GM12878 (cell line): Measurements from ENCODE around the gene RECQL5. TPM values are rescaled to one million over a fixed set of nuclear protein-coding genes. Genes with fewer than 3 reads are reported as not detected.

ENCODE experiments used
- ATF7 ChIP-seq: fragments of 450-650 bp; IDR thresholded peaks from 2 replicates; pipeline ENCODE4 v1.6.1; 2016; ENCODE audit warnings: low read depth, mild to moderate bottlenecking
- CBX5 ChIP-seq: sonication (generic); IDR thresholded peaks from 2 replicates; pipeline ENCODE4 v1.6.1; 2016; ENCODE audit warnings: low read depth, moderate library complexity, mild to moderate bottlenecking, inconsistent platforms
- CREM ChIP-seq: IDR thresholded peaks from 2 replicates; pipeline ENCODE4 v1.6.1; 2014; ENCODE audit warnings: antibody characterized with exemption, low read depth
- ETV6 ChIP-seq, 2 experiments: fragments of 450-650 bp in 1 of 2; IDR thresholded peaks in 1 of 2; conservative IDR thresholded peaks in 1 of 2; 2 replicates each; pipeline ENCODE4 v1.6.1; 2014; ENCODE audit warnings: antibody characterized with exemption in 1 of 2, borderline replicate concordance in 1 of 2, low read depth in 1 of 2, mild to moderate bottlenecking in 1 of 2, moderate library complexity in 1 of 2
- GABPA ChIP-seq: IDR thresholded peaks from 2 replicates; pipeline ENCODE4 v1.6.1; 2014; ENCODE audit warnings: antibody characterized with exemption, low read depth, mild to moderate bottlenecking, inconsistent platforms
- IRF4 ChIP-seq: IDR thresholded peaks from 2 replicates; pipeline ENCODE4 v1.6.1; 2011; ENCODE audit warnings: low read depth, low read length
- MYB ChIP-seq: fragments of 150-350 bp; IDR thresholded peaks from 2 replicates; pipeline ENCODE4 v1.6.1; 2014; ENCODE audit warnings: mild to moderate bottlenecking, low read depth, low read length, borderline replicate concordance
- NBN ChIP-seq: fragments of 450-650 bp; IDR thresholded peaks from 2 replicates; pipeline ENCODE4 v1.6.1; 2016
- NFIC ChIP-seq: IDR thresholded peaks from 2 replicates; pipeline ENCODE4 v1.6.1; 2012; ENCODE audit warnings: low read depth, mild to moderate bottlenecking, inconsistent platforms, low read length, moderate library complexity
- NR2C1 ChIP-seq: fragments of 450-650 bp; IDR thresholded peaks from 2 replicates; pipeline ENCODE4 v1.6.1; 2017; ENCODE audit warnings: antibody characterized with exemption, mild to moderate bottlenecking, moderate library complexity
- NR2C2 ChIP-seq: IDR thresholded peaks from 2 replicates; pipeline ENCODE4 v1.6.1; 2011; ENCODE audit warnings: borderline replicate concordance, low read depth; ENCODE audit not compliant: control insufficient read depth, insufficient read length
- PML ChIP-seq: IDR thresholded peaks from 2 replicates; pipeline ENCODE4 v1.6.1; 2012; ENCODE audit warnings: low read length, inconsistent platforms
- RAD21 ChIP-seq: IDR thresholded peaks from 2 replicates; pipeline ENCODE4 v1.6.1; 2011; ENCODE audit warnings: mild to moderate bottlenecking, low read depth, low read length, moderate library complexity; ENCODE audit not compliant: insufficient read depth
- RUNX3 ChIP-seq: IDR thresholded peaks from 2 replicates; pipeline ENCODE4 v1.6.1; 2012; ENCODE audit warnings: low read length, inconsistent platforms
- SRF ChIP-seq, 2 experiments: IDR thresholded peaks; 2 replicates each; pipeline ENCODE4 v1.6.1; 2011; ENCODE audit warnings: low read depth in 2 of 2, low read length in 2 of 2, mild to moderate bottlenecking in 1 of 2, moderate library complexity in 1 of 2
- SUPT20H ChIP-seq: IDR thresholded peaks from 2 replicates; pipeline ENCODE4 v1.6.1; 2011; ENCODE audit warnings: low read depth, mild to moderate bottlenecking, low read length, moderate library complexity, borderline replicate concordance; ENCODE audit not compliant: control insufficient read depth
- SUZ12 ChIP-seq: fragments of 200-600 bp; sonication (generic); IDR thresholded peaks from one replicate; pipeline ENCODE4 v1.6.1; 2018; ENCODE audit warnings: antibody characterized with exemption, mild to moderate bottlenecking; ENCODE audit not compliant: unreplicated experiment
- TARDBP ChIP-seq: IDR thresholded peaks from 2 replicates; pipeline ENCODE4 v1.6.1; 2016; ENCODE audit warnings: borderline replicate concordance
- TCF12 ChIP-seq: IDR thresholded peaks from 2 replicates; pipeline ENCODE4 v1.6.1; 2011; ENCODE audit warnings: low read depth, mild to moderate bottlenecking, low read length
- TCF3 ChIP-seq: IDR thresholded peaks from 2 replicates; pipeline ENCODE4 v1.6.1; 2012; ENCODE audit warnings: low read depth, mild to moderate bottlenecking, low read length, borderline replicate concordance; ENCODE audit not compliant: insufficient read depth
- ZBED1 ChIP-seq: IDR thresholded peaks from 2 replicates; pipeline ENCODE4 v1.6.1; 2016; ENCODE audit warnings: borderline replicate concordance
- ZZZ3 ChIP-seq: IDR thresholded peaks from 2 replicates; pipeline ENCODE4 v1.6.1; 2011; ENCODE audit warnings: low read depth; ENCODE audit not compliant: control insufficient read depth, insufficient read length
- polyA plus RNA-seq, 11 experiments: library from polyadenylated mRNA; depleted of rRNA in 4 of 11; unstranded in 6 of 11; stranded (reverse) in 5 of 11; fragments of >200 nt; fragmentation: Nextera tagmentation in 4 of 11; fragmentation: Illumina TruSeq in 1 of 11; extraction: Ambion mirVana in 4 of 11; extraction: Trizol in 1 of 11; gene quantifications; 1 replicate in 1 of 11; 2 replicates in 10 of 11; pipeline versions ENCODE4 v1.2.1 to v1.2.3, GENCODE V29; 2011 to 2016; ENCODE audit warnings: inconsistent platforms in 2 of 11, missing spikeins in 2 of 11, low read depth in 1 of 11
- total RNA-seq, 4 experiments: library from RNA; depleted of rRNA in 3 of 4; stranded (reverse); fragments of >200 nt in 3 of 4; fragmentation: Illumina TruSeq in 1 of 4; extraction: Trizol in 1 of 4; gene quantifications; 2 replicates each; pipeline versions ENCODE4 v1.2.1 to v1.2.3, GENCODE V29; 2013 to 2021
- TF ChIP-seq, protein P1 (sequence below): fragments of 450-650 bp; IDR thresholded peaks from 2 replicates; pipeline ENCODE4 v1.6.1; 2017; ENCODE audit warnings: antibody characterized with exemption, mild to moderate bottlenecking, moderate library complexity
- TF ChIP-seq, protein P2 (sequence below): IDR thresholded peaks from 2 replicates; pipeline ENCODE4 v1.6.1; 2012; ENCODE audit warnings: improper control_type of control experiment, low read depth, low read length; ENCODE audit not compliant: insufficient replicate concordance

Gene RECQL5
- total and polyA plus RNA-seq, 10 of the 15 experiments (the other 5 are each of a cell fraction or from before 2014, with no cell fraction given) = 3.6 to 30.6 (median 20.1) TPM

DNA sequence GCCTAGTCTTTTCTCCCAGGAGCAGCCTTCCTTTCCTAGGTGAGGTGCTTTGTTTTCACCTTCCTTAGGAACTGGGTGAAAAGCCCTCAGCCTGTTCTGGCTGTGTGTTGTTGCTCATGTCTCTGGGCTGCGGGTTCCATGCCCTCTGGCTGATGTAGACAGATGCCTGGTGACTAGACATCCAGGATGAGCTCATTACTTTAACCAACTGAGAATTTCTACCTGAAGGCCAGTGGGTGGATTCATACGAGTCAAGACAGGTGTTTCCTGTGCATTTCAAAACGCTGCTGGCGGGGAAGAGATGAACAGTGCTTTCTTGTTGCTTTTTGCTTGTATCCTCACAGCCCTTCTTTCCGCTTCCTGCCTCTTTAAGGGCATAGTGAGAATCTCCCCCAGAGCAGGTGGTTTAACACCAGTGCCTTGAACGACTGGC, 22.5 kb upstream of the RECQL5 start (continued):
- TF ChIP-seq SRF (IDR thresholded peaks at IDR 0.05; ENCODE audit: low read depth in 2 of 2, low read length in 2 of 2) (peak; percentile 66 to 77; a peak in 3 of 4 replicates), SUZ12 (no peak), ZZZ3 (no peak), NR2C1 (no peak), CBX5 (no peak), IRF4 (no peak), RAD21 (no peak), PML (no peak), ETV6 (conservative IDR thresholded peaks at IDR 0.05 in 1 of 2, IDR thresholded peaks at IDR 0.05 in 1 of 2; ENCODE audit: borderline replicate concordance in 1 of 2, low read depth in 1 of 2) (peak in 1 of 2 experiments; percentile 35; a peak in 1 of 4 replicates), SUPT20H (no peak), NR2C2 (no peak), TCF12 (0 out of 2 replicates have a peak, but pooled peaks have one; percentile 61), TARDBP (no peak), NBN (no peak), NFIC (0 out of 2 replicates have a peak, but pooled peaks have one; percentile 15), MYB (no peak), CREM (0 out of 2 replicates have a peak, but pooled peaks have one; percentile 24), GABPA (0 out of 2 replicates have a peak, but pooled peaks have one; percentile 29), ZBED1 (no peak), TCF3 (peak; percentile 65; the same call in 1 of the 2 replicates), ATF7 (peak; percentile 57; the same call in 1 of the 2 replicates), RUNX3 (peak; percentile 51; the same call in 1 of the 2 replicates)
- TF ChIP-seq, protein P1, sequence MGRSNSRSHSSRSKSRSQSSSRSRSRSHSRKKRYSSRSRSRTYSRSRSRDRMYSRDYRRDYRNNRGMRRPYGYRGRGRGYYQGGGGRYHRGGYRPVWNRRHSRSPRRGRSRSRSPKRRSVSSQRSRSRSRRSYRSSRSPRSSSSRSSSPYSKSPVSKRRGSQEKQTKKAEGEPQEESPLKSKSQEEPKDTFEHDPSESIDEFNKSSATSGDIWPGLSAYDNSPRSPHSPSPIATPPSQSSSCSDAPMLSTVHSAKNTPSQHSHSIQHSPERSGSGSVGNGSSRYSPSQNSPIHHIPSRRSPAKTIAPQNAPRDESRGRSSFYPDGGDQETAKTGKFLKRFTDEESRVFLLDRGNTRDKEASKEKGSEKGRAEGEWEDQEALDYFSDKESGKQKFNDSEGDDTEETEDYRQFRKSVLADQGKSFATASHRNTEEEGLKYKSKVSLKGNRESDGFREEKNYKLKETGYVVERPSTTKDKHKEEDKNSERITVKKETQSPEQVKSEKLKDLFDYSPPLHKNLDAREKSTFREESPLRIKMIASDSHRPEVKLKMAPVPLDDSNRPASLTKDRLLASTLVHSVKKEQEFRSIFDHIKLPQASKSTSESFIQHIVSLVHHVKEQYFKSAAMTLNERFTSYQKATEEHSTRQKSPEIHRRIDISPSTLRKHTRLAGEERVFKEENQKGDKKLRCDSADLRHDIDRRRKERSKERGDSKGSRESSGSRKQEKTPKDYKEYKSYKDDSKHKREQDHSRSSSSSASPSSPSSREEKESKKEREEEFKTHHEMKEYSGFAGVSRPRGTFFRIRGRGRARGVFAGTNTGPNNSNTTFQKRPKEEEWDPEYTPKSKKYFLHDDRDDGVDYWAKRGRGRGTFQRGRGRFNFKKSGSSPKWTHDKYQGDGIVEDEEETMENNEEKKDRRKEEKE = no peak
- TF ChIP-seq, protein P2, sequence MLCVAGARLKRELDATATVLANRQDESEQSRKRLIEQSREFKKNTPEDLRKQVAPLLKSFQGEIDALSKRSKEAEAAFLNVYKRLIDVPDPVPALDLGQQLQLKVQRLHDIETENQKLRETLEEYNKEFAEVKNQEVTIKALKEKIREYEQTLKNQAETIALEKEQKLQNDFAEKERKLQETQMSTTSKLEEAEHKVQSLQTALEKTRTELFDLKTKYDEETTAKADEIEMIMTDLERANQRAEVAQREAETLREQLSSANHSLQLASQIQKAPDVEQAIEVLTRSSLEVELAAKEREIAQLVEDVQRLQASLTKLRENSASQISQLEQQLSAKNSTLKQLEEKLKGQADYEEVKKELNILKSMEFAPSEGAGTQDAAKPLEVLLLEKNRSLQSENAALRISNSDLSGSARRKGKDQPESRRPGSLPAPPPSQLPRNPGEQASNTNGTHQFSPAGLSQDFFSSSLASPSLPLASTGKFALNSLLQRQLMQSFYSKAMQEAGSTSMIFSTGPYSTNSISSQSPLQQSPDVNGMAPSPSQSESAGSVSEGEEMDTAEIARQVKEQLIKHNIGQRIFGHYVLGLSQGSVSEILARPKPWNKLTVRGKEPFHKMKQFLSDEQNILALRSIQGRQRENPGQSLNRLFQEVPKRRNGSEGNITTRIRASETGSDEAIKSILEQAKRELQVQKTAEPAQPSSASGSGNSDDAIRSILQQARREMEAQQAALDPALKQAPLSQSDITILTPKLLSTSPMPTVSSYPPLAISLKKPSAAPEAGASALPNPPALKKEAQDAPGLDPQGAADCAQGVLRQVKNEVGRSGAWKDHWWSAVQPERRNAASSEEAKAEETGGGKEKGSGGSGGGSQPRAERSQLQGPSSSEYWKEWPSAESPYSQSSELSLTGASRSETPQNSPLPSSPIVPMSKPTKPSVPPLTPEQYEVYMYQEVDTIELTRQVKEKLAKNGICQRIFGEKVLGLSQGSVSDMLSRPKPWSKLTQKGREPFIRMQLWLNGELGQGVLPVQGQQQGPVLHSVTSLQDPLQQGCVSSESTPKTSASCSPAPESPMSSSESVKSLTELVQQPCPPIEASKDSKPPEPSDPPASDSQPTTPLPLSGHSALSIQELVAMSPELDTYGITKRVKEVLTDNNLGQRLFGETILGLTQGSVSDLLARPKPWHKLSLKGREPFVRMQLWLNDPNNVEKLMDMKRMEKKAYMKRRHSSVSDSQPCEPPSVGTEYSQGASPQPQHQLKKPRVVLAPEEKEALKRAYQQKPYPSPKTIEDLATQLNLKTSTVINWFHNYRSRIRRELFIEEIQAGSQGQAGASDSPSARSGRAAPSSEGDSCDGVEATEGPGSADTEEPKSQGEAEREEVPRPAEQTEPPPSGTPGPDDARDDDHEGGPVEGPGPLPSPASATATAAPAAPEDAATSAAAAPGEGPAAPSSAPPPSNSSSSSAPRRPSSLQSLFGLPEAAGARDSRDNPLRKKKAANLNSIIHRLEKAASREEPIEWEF = no peak
